CD4-positive, alpha-beta T cell (primary cell): ENCODE measurements around the gene PITX3. TPM values are rescaled to one million over a fixed set of nuclear protein-coding genes. Genes with fewer than 3 reads are reported as not detected.

Experiments
- ATAC-seq: fragments of 200-7000 bp; cut with Tn5 transposase; one replicate; pipeline ENCODE4 v1.10.0; 2022; ENCODE audit warnings: mild to moderate bottlenecking; ENCODE audit not compliant: poor library complexity
- CTCF ChIA-PET: fragments of 350-600 bp; sonication (Branson Sonifier 250); formaldehyde crosslinking; loops from one replicate; lab custom pipeline; 2021; ENCODE audit warnings: antibody characterized with exemption, inconsistent platforms; lab: Charles Lee
- POLR2A ChIA-PET: fragments of 350-600 bp; sonication (Branson Sonifier 250); formaldehyde crosslinking; loops from one replicate; lab custom pipeline; 2021; ENCODE audit warnings: antibody characterized with exemption, inconsistent platforms; lab: Charles Lee
- DNase-seq, 14 experiments: peaks; one replicate each; pipeline ENCODE4 v3.0.0-alpha.2; 2013 to 2020; ENCODE audit warnings: mixed read lengths in 2 of 14
- H3K27ac ChIP-seq, 2 donors: one replicate each; pipeline versions ENCODE4 v1.5.1 to v1.7.0; 2013; ENCODE audit warnings: low read length in 2 of 2, low read depth in 1 of 2, mild to moderate bottlenecking in 1 of 2
- H3K27me3 ChIP-seq, 2 experiments: 1 replicate in 1 of 2; 2 replicates in 1 of 2; pipeline versions ENCODE4 v1.6.1 to v1.7.0; 2013; ENCODE audit warnings: low read length in 2 of 2, control low read depth in 1 of 2, mild to moderate bottlenecking in 1 of 2, moderate library complexity in 1 of 2; ENCODE audit not compliant: insufficient read depth in 2 of 2, control insufficient read depth in 1 of 2
- H3K36me3 ChIP-seq: one replicate; pipeline ENCODE4 v1.6.1; 2013; ENCODE audit warnings: low read length, control low read depth; ENCODE audit not compliant: insufficient read depth
- H3K4me1 ChIP-seq: one replicate; pipeline ENCODE4 v1.6.1; 2013; ENCODE audit warnings: low read length, control low read depth; ENCODE audit not compliant: insufficient read depth
- H3K4me3 ChIP-seq: one replicate; pipeline ENCODE4 v1.5.1; 2013; ENCODE audit warnings: mild to moderate bottlenecking, low read length, moderate library complexity
- H3K9me3 ChIP-seq, 2 experiments: 1 replicate in 1 of 2; 2 replicates in 1 of 2; pipeline versions ENCODE4 v1.6.1 to v1.7.0; 2013; ENCODE audit warnings: low read length in 2 of 2, mild to moderate bottlenecking in 2 of 2, control low read depth in 1 of 2, moderate library complexity in 1 of 2; ENCODE audit not compliant: control insufficient read depth in 1 of 2, insufficient read depth in 1 of 2
- H3K27ac Mint-ChIP-seq: one replicate; pipeline ENCODE4 v1.8.0; 2020; ENCODE audit warnings: mixed read lengths
- H3K27me3 Mint-ChIP-seq: one replicate; pipeline ENCODE4 v1.8.0; 2021; ENCODE audit warnings: mixed read lengths
- H3K36me3 Mint-ChIP-seq: one replicate; pipeline ENCODE4 v1.8.0; 2021; ENCODE audit warnings: low read depth, mixed read lengths
- H3K4me1 Mint-ChIP-seq: one replicate; pipeline ENCODE4 v1.8.0; 2021; ENCODE audit warnings: low read depth, mixed read lengths
- H3K4me3 Mint-ChIP-seq: one replicate; pipeline ENCODE4 v1.8.0; 2020; ENCODE audit warnings: mild to moderate bottlenecking, mixed read lengths
- H3K9me3 Mint-ChIP-seq: one replicate; pipeline ENCODE4 v1.8.0; 2020; ENCODE audit warnings: mixed read lengths
- CTCF ChIP-seq: fragments of 200-600 bp; IDR thresholded peaks from one replicate; pipeline ENCODE4 v1.8.0; 2022; ENCODE audit warnings: antibody characterized with exemption, mild to moderate bottlenecking
- intact Hi-C, 2 experiments: fragments of 100-400 bp; cut with DNase I in 1 of 2; cut with micrococcal nuclease in 1 of 2; formaldehyde crosslinking; loops; one replicate each; pipeline versions ENCODE4 v1.15.1 to v1.9.0; 2023 to 2025; cut with DNase I, micrococcal nuclease
- total RNA-seq, 174 experiments: library from RNA in 2 of 174; stranded (reverse) in 2 of 174; gene quantifications; one replicate each; pipeline ENCODE4 v1.2.3 and lab custom pipeline; 2021 to 2026

The PITX3 gene
- total RNA-seq, 2 experiments from 2014 or later, result not detected

- Mint-ChIP-seq H3K27me3 (peaks cover 58% of the 10 kb centered on the region), H3K36me3 (peaks cover 21% of the 10 kb centered on the region), H3K27ac (no peak overlapping the region), H3K4me3 (peak overlapping the region; percentile 75), H3K9me3 (no peaks in the 10 kb centered on the region), H3K4me1 (peaks cover 52% of the 10 kb centered on the region)
- DNase-seq (no peak), ATAC-seq (no peak)
- CTCF ChIA-PET, result interaction anchor here (1.0 to 9.2 kb wide), 2 partner anchors 12 to 74 kb away, joined by 3 to 79 read pairs; no protein-coding TSS in a partner anchor
- H3K27me3 ChIP-seq, result peaks cover 26 to 28% of the 10 kb centered on the region in 2 experiments
- H3K4me1 ChIP-seq, result peaks cover 50% of the 10 kb centered on the region
- peaks cover 0 to 9% of the 10 kb centered on the region in 2 experiments for H3K9me3 ChIP-seq
- no peak for TF ChIP-seq CTCF
- no peak overlapping the region for H3K27ac ChIP-seq
- POLR2A ChIA-PET, result no interaction called here
- no peak overlapping the region for H3K4me3 ChIP-seq
- peaks cover 3% of the 10 kb centered on the region for H3K36me3 ChIP-seq
- intact Hi-C loops, result loop anchor here in 1 of 2 experiments (5.0 kb wide), 3 partner anchors 91 to 891 kb away; partner anchors contain the start of genes ACTR1A, BTRC, NOLC1 and SUFU
Measured at GRCh38 chr10:102243309-102243708, 2.0 kb upstream of the PITX3 start.

GRCh38 chr10:102242118-102242485 is 790 bp upstream of the PITX3 start:
- DNase-seq, result no peak
- intact Hi-C loops, result loop anchor here in 1 of 2 experiments (5.0 kb wide), 3 partner anchors 90 to 890 kb away; partner anchors contain the start of genes ACTR1A, BTRC, NOLC1 and SUFU
- no peak for TF ChIP-seq CTCF
- H3K4me1 ChIP-seq, result peaks cover 43% of the 10 kb centered on the region
- Mint-ChIP-seq H3K27me3 (peaks cover 60% of the 10 kb centered on the region), H3K4me3 (peak overlapping the region; percentile 70), H3K27ac (no peak overlapping the region), H3K4me1 (peaks cover 40% of the 10 kb centered on the region), H3K9me3 (no peaks in the 10 kb centered on the region), H3K36me3 (peaks cover 9% of the 10 kb centered on the region)
- ATAC-seq, result no peak
- peaks cover 0 to 9% of the 10 kb centered on the region in 2 experiments for H3K9me3 ChIP-seq
- H3K27me3 ChIP-seq, result peaks cover 28 to 29% of the 10 kb centered on the region in 2 experiments
- no peak overlapping the region for H3K27ac ChIP-seq
- CTCF ChIA-PET, result interaction anchor here (3.6 to 9.2 kb wide), 2 partner anchors 11 kb away, joined by 35 to 79 read pairs; no protein-coding TSS in a partner anchor
- no peaks in the 10 kb centered on the region for H3K36me3 ChIP-seq
- POLR2A ChIA-PET, result interaction anchor here (1.9 kb wide), 1 partner anchor 12 kb away, joined by 13 read pairs; no protein-coding TSS in a partner anchor
- peak overlapping the region; percentile 52 for H3K4me3 ChIP-seq

GRCh38 chr10:102241032-102241443 is 274 bp downstream of the PITX3 start:
- no peaks in the 10 kb centered on the region for H3K9me3 Mint-ChIP-seq
- peaks cover 28 to 29% of the 10 kb centered on the region in 2 experiments for H3K27me3 ChIP-seq
- ChIA-PET POLR2A (interaction anchor here (0.6 to 1.9 kb wide), 2 partner anchors 11 to 92 kb away, joined by 3 to 13 read pairs; no protein-coding TSS in a partner anchor), CTCF (interaction anchor here (3.6 kb wide), 1 partner anchor 10 kb away, joined by 35 read pairs; no protein-coding TSS in a partner anchor)
- H3K27ac ChIP-seq, result no peak overlapping the region
- peaks cover 29% of the 10 kb centered on the region for H3K4me1 Mint-ChIP-seq
- H3K36me3 Mint-ChIP-seq, result peaks cover 9% of the 10 kb centered on the region
- H3K36me3 ChIP-seq, result no peaks in the 10 kb centered on the region
- intact Hi-C loops, result loop anchor here in 1 of 2 experiments (5.0 kb wide), 3 partner anchors 89 to 889 kb away; partner anchors contain the start of genes ACTR1A, BTRC, NOLC1 and SUFU
- TF ChIP-seq CTCF, result no peak
- peaks cover 66% of the 10 kb centered on the region for H3K27me3 Mint-ChIP-seq
- DNase-seq (peak in 1 of 14 experiments; percentile 10), ATAC-seq (no peak)
- peaks cover 32% of the 10 kb centered on the region for H3K4me1 ChIP-seq
- H3K9me3 ChIP-seq, result peaks cover 0 to 9% of the 10 kb centered on the region in 2 experiments
- no peak overlapping the region for H3K27ac Mint-ChIP-seq
- H3K4me3 Mint-ChIP-seq, result peak overlapping the region; percentile 52
- H3K4me3 ChIP-seq, result peak overlapping the region; percentile 41
